ENCODE data around the gene CFHR2.

The CFHR2 gene

GRCh38 chr1:197003132-197003531 lies 59.6 kb downstream of the CFHR2 start:
- no peak for DNase-seq

DNA sequence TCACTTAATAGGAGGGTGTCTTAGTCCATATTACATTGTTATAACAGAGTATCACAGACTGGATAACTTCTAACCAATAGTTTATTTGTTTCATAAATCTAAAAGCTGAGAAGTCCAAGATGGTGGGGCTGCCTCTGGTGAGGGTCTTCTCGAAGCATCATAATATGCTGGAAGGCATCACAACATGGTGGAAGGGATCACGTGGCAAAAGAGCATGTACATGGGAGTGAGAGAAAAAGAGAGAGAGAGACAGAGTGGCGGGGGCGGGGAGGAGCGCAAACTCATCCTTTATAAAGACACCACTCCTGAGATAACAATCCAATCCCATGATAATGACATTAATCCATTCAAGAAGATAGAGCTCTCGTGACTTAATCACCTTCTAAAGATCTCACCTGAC lies 65.3 kb downstream of the CFHR2 start:
- no peak for DNase-seq
